Mucosa of descending colon (tissue), 3 donors: ENCODE results near the gene SPATA4. TPM values are rescaled to one million over a fixed set of nuclear protein-coding genes. Genes with fewer than 3 reads are reported as not detected.

Experiments
- ATAC-seq: fragments of 200-7000 bp; cut with Tn5 transposase; one replicate; pipeline ENCODE4 v1.9.1; 2020; ENCODE audit warnings: mild to moderate bottlenecking, moderate library complexity
- DNase-seq, 3 donors: peaks; one replicate each; pipeline ENCODE4 v3.0.0-alpha.2; 2020
- H3K36me3 ChIP-seq: fragments of 200-600 bp; one replicate; pipeline ENCODE4 v1.8.0; 2021; ENCODE audit warnings: low read depth, mild to moderate bottlenecking
- H3K4me1 ChIP-seq: fragments of 200-600 bp; one replicate; pipeline ENCODE4 v1.8.0; 2021; ENCODE audit warnings: low read depth, mild to moderate bottlenecking
- H3K4me3 ChIP-seq: fragments of 200-600 bp; one replicate; pipeline ENCODE4 v1.8.0; 2021; ENCODE audit warnings: mild to moderate bottlenecking
- H3K9me3 ChIP-seq: fragments of 200-600 bp; one replicate; pipeline ENCODE4 v1.8.0; 2021; ENCODE audit warnings: mild to moderate bottlenecking
- intact Hi-C, 2 donors: fragments of 100-400 bp; cut with DNase I in 1 of 2; cut with micrococcal nuclease in 1 of 2; formaldehyde crosslinking; loops; one replicate each; pipeline versions ENCODE4 v1.11.0 to v1.11.1; 2022; cut with DNase I, micrococcal nuclease
- total RNA-seq, 3 donors: library from RNA; stranded (reverse); fragmentation: NEBNext Ultra II Directional in 2 of 3; extraction: Animal tissue kit (Norgen Biotek cat#: 25700) in 2 of 3; gene quantifications; one replicate each; pipeline versions ENCODE4 v1.2.1 to v1.2.4, GENCODE V29; 2021 to 2023
- TF ChIP-seq, protein P1 (sequence below): fragments of 200-600 bp; IDR thresholded peaks from one replicate; pipeline ENCODE4 v1.8.0; 2022; ENCODE audit warnings: antibody characterized with exemption, mild to moderate bottlenecking
- donor health status: DM: no; HTN: no; CAD: no; lungs with moderate emphysema.
- donor health status: DM: no; HTN: no; CAD: no.
- donor health status: DM: no; HTN: yes; CAD: no.

Gene SPATA4
- total RNA-seq, 3 donors from 2014 or later: 0.57 TPM; not detected in 2

DNA sequence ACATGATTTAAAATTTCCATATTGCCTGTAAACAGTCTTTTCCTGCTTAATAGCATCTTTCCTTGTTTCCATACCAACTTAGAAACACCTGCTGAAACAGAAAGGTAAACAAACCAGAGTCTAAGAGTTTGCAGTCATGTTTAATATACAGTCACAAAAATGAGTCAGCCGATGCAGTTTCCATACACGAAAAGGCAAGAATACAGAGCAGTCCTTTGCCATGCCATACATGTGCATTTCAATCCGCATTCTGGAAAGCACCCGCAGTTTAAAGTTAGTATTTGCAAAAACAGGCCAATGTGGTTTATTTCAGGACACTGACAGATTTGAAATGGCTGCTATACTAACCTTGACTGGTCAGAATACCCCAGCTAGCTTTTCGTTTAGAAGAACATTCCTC, 41.6 kb upstream of the SPATA4 start:
- H3K4me1 ChIP-seq: no peaks in the 10 kb centered on the region
- no peak for DNase-seq

DNA sequence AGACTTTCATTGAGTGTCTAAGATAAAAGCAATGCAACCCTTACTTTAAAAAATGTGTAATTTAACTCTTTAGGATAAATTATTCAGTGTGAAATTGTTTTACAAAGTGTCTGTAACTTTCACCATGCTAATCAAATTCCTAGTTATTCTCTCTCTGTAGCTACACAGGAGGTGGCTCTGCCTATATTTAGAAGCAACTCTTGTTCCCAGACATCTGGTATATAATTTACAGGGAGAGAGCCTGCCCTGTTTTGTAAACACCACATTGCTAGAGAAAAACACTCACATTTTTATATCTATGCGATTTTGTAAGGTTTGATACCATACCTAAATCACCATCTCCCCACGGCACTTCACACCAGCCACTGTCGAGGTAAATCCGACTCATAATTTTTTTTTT, 35.5 kb upstream of the SPATA4 start:
- no peak for ATAC-seq
- TF ChIP-seq, protein P1, sequence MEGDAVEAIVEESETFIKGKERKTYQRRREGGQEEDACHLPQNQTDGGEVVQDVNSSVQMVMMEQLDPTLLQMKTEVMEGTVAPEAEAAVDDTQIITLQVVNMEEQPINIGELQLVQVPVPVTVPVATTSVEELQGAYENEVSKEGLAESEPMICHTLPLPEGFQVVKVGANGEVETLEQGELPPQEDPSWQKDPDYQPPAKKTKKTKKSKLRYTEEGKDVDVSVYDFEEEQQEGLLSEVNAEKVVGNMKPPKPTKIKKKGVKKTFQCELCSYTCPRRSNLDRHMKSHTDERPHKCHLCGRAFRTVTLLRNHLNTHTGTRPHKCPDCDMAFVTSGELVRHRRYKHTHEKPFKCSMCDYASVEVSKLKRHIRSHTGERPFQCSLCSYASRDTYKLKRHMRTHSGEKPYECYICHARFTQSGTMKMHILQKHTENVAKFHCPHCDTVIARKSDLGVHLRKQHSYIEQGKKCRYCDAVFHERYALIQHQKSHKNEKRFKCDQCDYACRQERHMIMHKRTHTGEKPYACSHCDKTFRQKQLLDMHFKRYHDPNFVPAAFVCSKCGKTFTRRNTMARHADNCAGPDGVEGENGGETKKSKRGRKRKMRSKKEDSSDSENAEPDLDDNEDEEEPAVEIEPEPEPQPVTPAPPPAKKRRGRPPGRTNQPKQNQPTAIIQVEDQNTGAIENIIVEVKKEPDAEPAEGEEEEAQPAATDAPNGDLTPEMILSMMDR: no peak
- intact Hi-C loops: no loop called here

More for the DNA sequence above, 41.6 kb upstream of the SPATA4 start:
- Histone ChIP-seq H3K36me3 (no peaks in the 10 kb centered on the region), H3K9me3 (no peaks in the 10 kb centered on the region), H3K4me3 (no peak overlapping the region)
- TF ChIP-seq, protein P1: no peak
- intact Hi-C loops: no loop called here
- peak; percentile 26 for ATAC-seq

DNA sequence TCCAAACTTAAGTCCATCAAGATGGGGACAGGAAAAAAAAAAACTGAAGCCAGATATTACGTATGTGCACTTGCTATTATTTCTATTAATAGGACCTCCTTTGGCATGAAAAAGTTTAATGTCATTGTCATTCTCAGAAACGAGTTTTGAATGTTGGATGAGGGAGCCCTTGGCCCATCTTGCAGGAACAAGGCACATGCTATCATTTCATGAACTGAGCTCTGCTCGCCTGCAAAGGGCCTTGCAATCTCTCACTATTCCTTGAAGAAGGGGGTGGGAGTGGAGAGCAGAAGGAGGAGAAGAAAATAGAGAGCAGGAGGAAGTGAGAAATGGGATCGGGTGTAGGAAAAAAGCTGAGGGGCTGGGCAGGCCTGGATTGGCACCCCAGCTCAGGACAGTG, 34.3 kb upstream of the SPATA4 start:
- intact Hi-C loops: no loop called here
- TF ChIP-seq, protein P1: no peak
- Histone ChIP-seq H3K4me3 (no peak overlapping the region), H3K9me3 (no peaks in the 10 kb centered on the region), H3K4me1 (no peaks in the 10 kb centered on the region), H3K36me3 (no peaks in the 10 kb centered on the region)
- DNase-seq: no peak
- ATAC-seq: no peak

More for the DNA sequence above, 35.5 kb upstream of the SPATA4 start:
- Histone ChIP-seq H3K4me1 (no peaks in the 10 kb centered on the region), H3K36me3 (no peaks in the 10 kb centered on the region), H3K9me3 (no peaks in the 10 kb centered on the region), H3K4me3 (no peak overlapping the region)
- DNase-seq: no peak

DNA sequence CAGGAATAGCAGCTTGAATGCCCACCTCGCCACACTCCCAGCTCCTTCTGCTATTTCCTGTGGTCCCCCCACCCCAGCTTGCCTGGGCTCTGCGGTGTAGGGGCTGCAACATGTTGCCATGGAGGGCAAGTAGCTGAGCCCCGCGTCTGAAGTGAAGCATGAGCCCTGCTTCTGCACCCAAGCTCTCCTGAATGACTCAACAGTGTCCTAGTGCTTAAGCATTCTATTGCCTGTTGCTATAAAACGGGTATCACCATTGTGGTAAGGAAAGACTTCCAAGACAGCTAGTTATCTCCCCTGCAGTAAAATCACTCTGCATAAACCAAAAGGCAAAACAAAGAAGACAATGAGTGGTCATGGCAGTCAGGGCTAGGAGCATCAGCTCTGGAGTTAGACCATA, 31.4 kb upstream of the SPATA4 start:
- Histone ChIP-seq H3K36me3 (no peaks in the 10 kb centered on the region), H3K9me3 (no peaks in the 10 kb centered on the region), H3K4me1 (no peaks in the 10 kb centered on the region), H3K4me3 (no peak overlapping the region)
- no peak for DNase-seq
- intact Hi-C loops: no loop called here
- TF ChIP-seq, protein P1: no peak
- ATAC-seq: no peak

DNA sequence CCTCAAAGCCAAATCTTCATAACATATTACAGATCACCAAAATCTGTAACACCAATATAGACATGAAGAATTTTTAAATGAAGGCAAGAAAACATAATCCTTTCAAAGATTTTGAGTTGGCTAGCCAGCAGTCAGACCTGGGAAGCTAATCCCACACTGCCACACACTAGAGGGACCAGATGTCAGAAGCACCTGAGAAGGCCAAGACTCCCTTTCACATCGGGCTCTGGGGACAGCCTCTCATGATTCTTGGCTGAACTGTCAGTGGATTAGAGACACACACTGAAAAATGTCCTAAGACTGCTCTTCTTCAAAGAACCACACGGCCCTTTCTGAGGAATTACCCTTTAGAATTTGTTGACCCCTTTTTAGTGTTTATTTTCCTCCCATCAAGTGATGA, 28.2 kb upstream of the SPATA4 start:
- Histone ChIP-seq H3K9me3 (no peaks in the 10 kb centered on the region), H3K4me1 (no peaks in the 10 kb centered on the region), H3K4me3 (no peak overlapping the region), H3K36me3 (no peaks in the 10 kb centered on the region)
- TF ChIP-seq, protein P1: no peak
- intact Hi-C loops: no loop called here
- no peak for DNase-seq
- no peak for ATAC-seq

DNA sequence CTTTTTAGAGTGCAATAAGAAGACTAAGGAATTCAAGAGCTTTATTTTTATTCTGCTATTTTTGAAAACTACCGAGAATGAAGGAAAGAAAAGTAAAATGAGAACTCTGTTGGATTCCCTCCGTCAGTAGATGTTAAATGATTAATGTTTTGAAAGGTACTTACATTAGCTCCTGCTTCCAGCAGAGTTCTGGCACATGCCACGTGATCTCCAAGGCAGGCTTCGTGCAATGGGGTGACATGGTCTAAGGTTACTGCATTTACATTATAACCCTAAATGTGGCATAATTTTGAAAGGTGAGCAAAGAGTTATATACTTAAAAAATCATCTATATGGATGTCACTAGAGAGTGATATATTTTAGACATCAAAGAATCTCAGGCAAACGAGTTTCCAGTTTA, 26.8 kb upstream of the SPATA4 start:
- intact Hi-C loops: no loop called here
- H3K9me3 ChIP-seq: no peaks in the 10 kb centered on the region
- TF ChIP-seq, protein P1: no peak
- no peak overlapping the region for H3K4me3 ChIP-seq
- DNase-seq (no peak), ATAC-seq (no peak)
- H3K36me3 ChIP-seq: no peaks in the 10 kb centered on the region
- H3K4me1 ChIP-seq: no peaks in the 10 kb centered on the region
